HG02610 (cell line): Measurements from ENCODE around the gene SPC25.
"Not testable (repeated sequence)": the region's sequence is repeated elsewhere in the genome, so short reads cannot be mapped to it uniquely, and the experiment has no call there.

Experiments used
- ATAC-seq: cut with Tn5 transposase; IDR thresholded peaks from one replicate; pipeline ENCODE4 v1.9.1; 2021; ENCODE audit warnings: mild to moderate bottlenecking, moderate library complexity; ENCODE audit not compliant: unreplicated experiment

Gene SPC25

DNA sequence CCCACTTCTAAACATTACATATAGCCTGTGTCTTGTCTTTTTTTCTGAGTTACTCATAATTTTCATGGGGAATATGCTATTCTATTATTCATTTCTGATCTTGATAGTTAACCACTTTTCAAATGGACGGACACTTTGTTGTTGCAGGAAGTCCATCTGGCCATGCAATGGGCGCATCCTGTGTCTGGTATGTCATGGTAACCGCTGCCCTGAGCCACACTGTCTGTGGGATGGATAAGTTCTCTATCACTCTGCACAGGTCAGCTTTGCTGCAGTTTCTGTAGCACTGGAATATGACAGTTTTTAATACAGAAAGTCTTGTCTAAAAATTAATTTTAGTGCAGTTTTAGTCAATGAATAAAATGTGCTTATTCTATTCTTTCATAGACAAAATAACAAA lies 14.1 kb upstream of the SPC25 start:
- no peak for ATAC-seq

DNA sequence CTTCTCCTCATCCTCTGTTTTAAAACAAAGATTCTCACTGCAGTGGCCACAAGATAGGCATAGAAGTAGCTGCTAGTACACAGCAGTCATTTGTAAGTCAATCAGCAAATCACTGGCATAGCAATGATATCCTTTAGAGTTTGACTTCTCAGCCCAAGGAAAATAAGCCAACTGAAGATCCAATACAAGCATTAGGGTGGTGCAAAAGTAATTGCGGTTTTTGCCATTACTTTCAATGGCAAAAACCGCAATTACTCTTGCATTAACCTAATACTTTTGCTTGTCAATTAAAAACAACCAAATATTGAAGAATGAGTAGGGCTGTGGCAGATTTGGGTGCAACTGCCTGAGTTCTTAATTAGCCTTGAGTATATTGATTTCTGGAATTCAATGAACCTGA lies 13.7 kb upstream of the SPC25 start:
- no peak for ATAC-seq

DNA sequence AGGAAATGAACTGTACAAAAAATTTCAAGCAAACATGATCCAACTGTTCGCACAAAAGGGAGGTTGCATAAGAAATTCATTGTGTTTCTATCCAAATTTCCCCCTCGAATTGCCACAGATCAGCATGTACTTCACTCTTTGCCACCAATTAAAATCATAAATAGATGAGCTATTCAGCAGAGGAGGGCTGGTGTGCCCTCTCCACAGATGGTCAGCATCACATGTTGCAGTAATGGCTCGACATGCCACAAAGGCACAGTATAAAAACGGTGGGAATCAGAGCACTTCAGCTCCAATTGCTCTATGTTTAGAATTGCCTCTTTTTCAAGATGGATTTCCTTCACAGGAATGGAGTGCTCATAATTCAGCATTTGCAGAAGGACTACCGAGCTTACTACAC lies 10.8 kb upstream of the SPC25 start, which contains the start of gene G6PC2:
Gene G6PC2 (plus strand): TSS at position 289 of the 400 bp plus-strand sequence. CDS start 41 bp downstream, at position 330.
- ATAC-seq = no peak

DNA sequence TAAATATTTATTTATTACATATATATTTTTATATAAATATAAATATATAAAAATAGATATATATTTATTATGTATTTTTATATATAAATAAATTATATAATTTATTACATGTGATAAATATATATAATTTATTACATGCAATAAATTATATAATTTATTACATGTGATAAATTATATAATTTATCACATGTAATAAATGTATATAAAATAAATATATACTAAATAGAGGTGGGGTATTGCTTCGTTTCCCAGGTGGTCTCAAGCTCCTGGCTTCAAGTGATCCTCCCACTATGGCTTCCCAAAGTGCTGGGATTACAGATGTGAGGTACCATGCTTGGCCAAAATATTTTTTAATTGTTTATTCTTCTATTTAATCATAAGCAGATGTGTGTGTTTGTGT lies 7.2 kb upstream of the SPC25 start:
- no peak for ATAC-seq

DNA sequence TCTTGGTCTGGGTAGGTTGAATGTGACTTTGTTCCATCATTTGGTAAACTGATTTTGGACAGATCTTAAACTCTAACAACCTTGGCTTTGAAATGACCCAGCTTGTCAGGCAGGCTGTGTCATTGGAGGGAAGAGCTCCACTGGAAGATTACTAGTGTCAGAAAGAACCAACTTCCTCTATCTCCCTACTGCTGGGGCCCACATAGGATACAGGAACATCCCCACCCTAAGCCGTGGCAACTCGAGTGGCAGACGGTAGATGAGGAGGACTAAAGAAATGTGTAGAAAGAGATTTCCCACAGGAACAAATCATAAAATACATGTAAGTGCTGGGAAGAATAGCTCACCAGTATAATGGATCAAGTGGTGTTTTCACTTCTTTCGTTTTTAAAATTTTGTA lies 6.6 kb upstream of the SPC25 start:
- ATAC-seq = no peak

DNA sequence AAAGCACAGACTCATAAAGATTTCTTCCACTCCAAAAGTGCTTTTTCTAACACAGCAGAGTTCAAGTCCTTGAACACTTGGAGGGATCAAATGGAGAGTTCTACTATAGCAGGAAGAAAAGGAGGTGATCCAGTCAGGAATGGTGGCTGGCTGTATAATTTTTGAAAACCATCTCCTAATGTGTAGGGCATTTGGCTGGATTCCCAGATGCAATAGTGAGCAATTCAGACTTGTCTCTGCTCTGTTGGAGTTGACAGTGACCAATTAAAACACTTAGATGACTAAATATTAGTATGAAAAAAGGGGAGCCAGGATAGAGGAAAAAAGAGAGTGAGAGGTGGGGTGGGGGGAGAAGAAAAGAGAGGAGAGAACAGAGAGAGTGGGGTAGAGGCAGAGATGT lies 5.5 kb upstream of the SPC25 start:
- no peak for ATAC-seq

DNA sequence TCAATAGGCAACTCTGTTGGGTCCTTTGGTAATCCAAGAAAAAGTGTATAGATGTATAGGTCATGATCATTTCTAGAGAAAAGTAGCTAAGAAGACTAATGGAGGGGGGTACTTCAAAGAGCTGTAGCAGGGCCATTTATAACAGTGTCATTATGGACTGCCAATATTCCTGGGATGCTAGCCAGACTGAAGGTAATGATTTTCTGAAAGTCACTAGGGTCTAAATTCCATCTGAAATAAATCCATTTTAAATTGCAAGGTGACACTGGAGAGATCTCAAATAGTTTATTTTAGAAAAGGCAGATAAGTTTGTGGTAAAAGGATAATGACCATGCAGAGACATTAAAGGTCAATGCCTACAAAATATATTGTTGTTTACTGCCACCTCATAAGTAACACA lies 4.5 kb upstream of the SPC25 start:
- ATAC-seq = no peak

DNA sequence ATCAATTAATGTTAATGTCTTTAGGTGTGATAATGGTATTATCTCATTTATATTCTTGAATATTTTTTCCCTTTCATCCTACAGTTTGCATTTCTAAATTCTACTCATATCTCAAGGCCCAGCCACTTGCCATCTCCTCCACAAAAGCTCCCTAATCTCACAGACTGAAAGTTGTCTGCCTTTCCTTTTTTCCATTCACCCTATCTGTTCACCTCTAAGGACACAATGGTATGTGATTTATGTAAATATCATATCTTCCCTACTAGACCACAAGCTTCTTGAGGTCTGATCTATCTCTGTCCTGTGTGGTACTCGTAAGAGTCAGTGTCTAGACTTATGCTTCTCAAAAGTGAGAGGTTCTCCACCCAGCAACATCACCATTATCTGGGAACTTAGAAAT lies 3.9 kb upstream of the SPC25 start:
- ATAC-seq = no peak

DNA sequence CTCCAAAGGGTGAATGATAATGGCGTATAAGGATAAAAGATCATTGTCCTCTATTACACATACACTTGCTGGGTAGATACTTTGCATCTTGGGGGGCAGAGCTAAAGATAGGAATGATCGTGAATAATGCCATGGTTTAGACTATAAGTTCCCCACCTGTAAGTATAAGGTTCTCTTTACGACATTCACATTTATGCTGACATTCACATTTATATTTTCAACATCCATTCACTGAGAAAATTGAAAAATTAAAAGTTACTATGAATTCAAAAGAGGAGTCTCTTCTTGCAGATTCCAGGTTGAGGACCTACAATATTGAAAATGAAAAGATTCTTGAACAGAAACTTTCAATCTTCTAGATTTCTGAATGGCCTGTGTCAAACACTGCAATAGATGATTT lies 2.1 kb upstream of the SPC25 start:
- ATAC-seq = no peak

DNA sequence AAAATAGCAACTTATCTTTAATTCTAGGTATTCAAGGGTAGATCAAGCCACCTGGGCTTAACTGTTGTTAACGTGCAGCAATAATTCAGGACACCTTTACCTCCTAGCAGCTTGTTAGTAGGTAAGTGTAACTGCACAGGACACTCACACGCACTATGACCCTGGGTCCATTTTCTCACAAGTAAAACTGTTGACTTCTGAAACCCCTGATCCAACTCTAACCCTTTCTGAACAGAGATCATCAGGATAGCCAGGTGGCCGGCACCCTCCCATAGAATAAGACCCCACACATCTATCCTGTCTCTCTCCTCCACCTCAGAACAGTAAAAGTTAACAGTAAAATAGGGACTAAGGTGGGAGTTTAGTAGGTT lies 610 bp downstream of the SPC25 start:
- no peak for ATAC-seq

DNA sequence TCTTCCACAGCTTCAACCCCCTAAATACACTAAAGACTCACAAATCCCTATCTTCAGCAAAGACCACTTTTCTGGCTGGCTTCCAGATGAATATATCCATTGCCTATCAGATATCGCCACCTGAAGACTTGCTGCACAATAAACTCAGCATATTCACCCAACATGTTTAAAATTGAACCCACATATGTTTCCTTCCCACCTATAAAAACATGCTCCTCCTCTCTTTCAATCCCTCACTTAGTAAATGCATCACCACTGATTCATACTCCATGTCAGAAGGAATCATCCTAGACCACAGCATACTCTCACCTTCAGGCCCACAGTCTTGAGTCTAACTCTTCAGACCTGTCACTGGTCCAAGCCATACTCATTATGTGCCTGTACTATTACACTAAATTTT lies 5.3 kb downstream of the SPC25 start:
- ATAC-seq = no peak

DNA sequence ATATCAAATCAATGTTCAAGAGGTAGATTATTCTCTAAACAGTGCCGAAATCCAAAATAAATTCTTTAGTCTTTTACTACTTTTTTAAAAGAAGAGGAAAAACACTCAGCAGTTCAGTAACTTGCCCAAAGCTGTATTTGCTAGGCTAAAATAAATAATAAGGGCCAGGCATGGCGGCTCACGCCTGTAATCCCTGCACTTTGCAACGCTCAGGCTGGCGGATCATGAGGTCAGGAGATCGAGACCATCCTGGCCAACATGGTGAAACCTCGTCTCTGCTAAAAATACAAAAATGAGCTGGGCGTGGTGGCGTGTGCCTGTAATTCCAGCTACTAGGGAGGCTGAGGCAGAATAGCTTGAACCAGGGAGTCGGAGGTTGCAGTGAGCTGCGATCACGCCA lies 8.1 kb downstream of the SPC25 start:
- ATAC-seq = not testable (repeated sequence)

DNA sequence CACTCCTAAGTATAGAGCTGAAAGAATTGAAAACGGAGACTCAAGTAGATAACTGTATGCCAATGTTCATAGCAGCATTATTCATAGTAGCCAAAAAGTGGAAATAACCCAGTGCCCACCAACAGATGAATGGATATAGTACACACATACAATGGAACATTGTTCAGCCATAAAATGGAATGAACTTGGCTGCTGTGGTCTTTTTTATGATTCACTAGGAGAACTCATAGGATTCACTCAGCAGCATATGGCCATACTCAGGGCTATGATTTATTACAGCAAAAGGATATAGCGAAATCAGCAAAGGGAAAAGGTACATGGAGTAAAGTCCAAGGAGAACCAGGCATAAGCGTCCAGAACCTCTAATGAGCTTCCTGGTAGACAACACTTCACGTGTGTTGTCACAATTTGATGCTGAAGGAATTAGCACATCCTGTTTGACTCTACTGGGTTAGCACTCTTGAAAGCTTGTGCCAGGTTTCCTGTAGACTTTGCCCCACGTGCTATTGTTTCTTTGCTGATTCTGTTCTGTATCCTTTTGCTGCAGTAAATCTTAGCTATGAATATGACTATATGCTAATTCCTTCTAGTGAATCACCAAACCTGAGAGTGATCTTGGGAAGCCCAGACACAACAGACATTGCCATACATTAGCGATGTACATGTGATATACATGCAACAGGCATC lies 15.7 kb downstream of the SPC25 start:
- ATAC-seq = no peak

DNA sequence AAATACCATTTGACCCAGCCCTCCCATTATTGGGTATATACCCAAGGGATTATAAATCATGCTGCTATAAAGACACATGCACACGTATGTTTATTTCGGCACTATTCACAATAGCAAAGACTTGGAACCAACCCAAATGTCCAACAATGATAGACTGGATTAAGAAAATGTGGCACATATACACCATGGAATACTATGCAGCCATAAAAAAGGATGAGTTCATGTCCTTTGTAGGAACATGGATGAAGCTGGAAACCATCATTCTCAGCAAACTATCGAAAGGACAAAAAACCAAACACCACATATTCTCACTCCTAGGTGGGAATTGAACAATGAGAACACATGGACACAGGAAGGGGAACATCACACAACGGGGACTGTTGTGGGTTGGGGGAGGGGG lies 19.4 kb downstream of the SPC25 start:
- ATAC-seq = not testable (repeated sequence)

DNA sequence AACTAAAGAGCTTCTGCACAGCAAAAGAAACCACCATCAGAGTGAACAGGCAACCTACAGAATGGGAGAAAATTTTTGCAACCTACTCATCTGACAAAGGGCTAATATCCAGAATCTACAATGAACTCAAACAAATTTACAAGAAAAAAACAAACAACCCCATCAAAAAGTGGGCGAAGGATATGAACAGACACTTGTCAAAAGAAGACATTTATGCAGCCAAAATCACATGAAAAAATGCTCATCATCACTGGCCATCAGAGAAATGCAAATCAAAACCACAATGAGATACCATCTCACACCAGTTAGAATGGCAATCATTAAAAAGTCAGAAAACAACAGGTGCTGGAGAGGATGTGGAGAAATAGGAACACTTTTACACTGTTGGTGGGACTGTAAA lies 19.9 kb downstream of the SPC25 start:
- ATAC-seq = not testable (repeated sequence)

DNA sequence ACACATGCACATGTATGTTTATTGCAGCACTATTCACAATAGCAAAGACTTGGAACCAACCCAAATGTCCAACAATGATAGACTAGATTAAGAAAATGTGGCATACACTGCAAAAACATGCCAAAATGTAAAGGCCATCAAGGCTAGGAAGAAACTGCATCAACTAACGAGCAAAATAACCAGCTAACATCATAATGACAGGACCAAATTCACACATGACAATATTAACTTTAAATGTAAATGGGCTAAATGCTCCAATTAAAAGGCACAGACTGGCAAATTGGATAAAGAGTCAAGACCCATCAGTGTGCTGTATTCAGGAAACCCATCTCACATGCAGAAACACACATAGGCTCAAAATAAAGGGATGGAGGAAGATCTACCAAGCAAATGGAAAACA lies 23.1 kb downstream of the SPC25 start:
- not testable (repeated sequence) for ATAC-seq

DNA sequence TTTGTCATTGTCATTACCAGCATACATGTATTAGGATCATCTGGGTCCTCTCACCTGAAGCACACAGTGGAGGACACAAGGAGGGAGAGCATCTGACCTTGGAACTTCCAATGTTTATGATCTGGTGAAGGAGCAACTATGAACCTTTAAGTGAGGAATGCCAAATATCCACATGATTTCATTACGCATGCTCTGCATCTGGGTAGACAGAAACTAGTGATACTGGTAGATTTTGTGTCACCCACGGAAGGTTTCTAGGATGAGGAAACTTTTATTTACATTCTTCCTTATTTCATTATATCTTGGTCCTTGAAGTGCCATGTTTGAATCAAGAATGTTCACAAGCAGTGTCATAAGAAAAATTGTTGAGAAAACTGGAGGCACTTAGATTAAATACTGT lies 32.1 kb downstream of the SPC25 start:
- no peak for ATAC-seq

DNA sequence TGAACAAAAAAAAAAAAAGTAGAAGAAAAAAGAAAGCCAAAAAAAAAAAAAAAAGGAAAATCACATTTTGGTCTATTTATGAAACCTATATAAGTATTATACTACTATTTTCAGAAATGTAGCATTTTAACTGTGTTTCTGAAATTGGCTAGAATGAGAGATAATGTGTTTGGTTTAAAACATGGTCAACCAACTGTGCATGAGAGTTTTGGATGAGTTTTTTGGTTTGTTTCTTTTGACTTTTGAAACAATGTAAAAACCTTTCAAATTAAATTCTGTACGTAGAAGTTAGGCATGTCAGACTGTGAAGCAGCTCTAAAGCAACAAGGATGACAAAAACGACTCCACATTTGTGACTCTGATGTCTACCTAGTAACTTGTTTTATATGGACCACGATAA lies 34.6 kb downstream of the SPC25 start:
- no peak for ATAC-seq

DNA sequence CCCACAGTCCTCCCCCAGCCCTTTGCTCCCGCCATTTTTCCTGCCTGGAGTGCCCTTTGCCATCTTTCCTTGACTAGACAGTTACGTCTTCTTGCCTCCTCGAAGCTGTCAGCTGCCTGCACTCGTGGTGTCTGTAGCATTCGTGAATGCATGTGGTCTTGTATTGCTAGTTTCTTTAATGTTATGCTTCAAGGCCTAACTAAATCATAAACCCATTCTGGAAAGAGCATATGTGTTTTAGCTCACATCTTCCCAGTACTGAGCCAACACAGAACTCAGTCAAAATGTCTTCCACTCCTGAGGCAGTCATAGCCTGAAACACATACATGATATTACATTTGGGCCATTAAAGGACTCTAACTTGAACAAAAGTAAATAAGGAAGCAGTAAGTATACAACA lies 35.6 kb downstream of the SPC25 start:
- ATAC-seq = no peak

DNA sequence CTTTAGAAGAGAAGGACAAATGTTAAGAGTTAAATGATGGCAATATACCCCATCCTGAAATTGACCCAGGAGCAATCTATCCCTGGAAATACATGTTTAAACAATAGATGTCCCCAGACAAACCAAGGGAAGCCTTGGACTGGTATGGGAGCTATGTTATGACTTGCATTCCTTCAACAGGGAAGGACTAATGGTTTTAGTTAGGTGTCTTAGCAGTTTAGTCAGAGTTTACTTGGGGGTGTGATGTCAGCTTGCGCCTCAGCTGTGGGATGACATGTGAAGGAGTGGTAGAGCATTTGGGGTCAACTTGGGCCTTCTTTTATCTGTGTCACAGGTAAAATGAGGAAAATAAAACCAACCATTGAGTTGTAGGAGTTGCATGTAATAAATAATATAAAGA lies 36.8 kb downstream of the SPC25 start:
- ATAC-seq = no peak

DNA sequence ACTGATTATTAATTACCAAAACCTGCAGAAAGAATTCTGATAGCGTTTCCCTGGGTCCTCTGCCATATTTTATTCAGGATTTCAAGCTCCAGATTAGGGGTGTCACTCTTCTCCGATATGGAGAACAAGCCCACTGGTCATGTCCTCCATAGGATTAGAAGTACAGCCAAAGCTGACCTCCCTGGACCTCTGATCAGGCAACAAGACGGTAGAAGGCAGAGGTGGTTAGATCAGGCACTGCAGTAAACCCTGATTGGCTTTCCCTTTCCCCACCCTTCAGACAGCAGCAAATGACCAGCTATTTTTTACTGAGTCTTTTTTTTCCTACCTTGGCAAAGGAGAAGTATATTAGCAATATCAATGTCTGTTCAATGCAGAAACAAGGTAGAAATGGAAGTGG lies 37.7 kb downstream of the SPC25 start:
- ATAC-seq = no peak

DNA sequence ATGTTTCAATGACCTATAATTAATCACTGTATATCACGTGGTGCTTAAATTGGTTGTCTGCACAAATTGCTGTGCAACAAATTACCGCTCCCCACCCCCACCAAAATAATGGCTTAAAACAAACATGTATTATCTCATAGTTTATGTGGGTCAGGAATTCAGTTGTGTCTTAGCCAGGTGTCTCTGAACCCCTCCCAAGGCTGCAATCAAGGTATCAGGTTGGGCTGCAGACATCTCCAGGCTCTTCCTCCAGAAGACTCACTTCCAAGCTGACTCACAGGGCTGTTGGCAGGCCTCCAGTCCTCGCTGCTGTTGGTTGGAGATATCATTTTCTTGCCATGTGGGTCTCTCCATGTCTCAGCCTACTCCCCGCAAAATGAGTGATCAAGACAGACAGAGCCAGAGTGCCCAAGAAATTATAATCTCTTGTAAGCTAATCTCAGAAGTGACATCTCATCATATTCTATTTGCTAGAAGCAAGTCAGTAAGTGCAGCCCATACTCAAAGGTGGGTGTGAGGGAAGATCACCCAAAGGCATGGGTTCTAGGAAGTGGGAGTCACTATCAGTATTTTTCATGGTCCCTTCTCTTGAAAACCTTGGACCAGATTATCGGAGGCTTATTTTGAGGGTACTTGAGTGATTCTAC lies 38.4 kb downstream of the SPC25 start:
- ATAC-seq = no peak

DNA sequence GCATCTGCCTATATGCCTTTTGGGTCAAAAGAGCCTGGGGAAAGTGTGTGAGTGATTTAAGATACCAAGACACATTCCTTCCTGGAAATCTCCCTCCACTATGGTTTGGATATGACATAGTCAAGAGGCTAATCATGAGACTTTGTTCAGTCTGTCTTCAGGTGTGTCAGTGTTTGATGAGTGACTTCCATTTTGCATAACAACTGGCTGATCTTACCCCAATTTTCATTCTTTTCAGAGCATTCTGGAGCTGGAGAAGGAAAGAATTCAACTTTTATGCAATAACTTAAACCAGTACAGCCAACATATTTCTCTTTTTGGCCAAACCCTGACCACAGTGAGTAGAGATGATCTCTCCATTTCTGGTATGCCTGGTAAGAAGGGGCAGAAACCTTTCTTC lies 39.4 kb downstream of the SPC25 start:
- ATAC-seq = no peak
